ENCODE measurements around the gene RFX1.
"Not testable (repeated sequence)": the region's sequence is repeated elsewhere in the genome, so short reads cannot be mapped to it uniquely, and the experiment has no call there.

DNA sequence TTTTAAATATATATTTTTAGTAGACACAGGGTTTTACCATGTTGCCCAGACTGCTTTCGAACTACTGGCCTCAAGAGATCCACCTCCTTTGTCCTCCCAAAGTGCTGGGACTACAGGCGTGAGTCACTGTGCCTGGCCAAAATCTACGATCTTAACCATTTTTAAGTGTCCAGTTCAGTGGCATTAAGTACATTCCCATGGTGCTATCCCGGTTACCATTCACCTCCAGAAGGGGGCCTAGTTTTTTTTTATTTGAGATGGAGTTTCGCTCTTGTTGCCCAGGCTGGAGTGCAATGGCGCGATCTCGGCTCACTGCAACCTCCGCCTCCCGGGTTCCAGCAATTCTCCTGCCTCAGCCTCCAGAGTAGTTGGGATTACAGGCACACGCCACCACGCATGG is 29.0 kb upstream of the RFX1 start:
- TF ChIP-seq, protein P1, sequence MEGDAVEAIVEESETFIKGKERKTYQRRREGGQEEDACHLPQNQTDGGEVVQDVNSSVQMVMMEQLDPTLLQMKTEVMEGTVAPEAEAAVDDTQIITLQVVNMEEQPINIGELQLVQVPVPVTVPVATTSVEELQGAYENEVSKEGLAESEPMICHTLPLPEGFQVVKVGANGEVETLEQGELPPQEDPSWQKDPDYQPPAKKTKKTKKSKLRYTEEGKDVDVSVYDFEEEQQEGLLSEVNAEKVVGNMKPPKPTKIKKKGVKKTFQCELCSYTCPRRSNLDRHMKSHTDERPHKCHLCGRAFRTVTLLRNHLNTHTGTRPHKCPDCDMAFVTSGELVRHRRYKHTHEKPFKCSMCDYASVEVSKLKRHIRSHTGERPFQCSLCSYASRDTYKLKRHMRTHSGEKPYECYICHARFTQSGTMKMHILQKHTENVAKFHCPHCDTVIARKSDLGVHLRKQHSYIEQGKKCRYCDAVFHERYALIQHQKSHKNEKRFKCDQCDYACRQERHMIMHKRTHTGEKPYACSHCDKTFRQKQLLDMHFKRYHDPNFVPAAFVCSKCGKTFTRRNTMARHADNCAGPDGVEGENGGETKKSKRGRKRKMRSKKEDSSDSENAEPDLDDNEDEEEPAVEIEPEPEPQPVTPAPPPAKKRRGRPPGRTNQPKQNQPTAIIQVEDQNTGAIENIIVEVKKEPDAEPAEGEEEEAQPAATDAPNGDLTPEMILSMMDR (IDR thresholded peaks at IDR 0.05; ENCODE audit: poor library complexity): not testable (repeated sequence)
- not testable (repeated sequence) for TF ChIP-seq EZH2phosphoT487 (IDR thresholded peaks at IDR 0.05; ENCODE audit: low read depth, severe bottlenecking, unreplicated experiment); EZH2 (IDR thresholded peaks at IDR 0.05; ENCODE audit: borderline replicate concordance)

Measured in hepatocyte (in vitro differentiated cells).